ENCODE measurements around the gene JARID2. TPM values are rescaled to one million over a fixed set of nuclear protein-coding genes. Genes with fewer than 3 reads are reported as not detected.

JARID2 gene
- total and polyA plus RNA-seq, 2 of the 4 experiments (the other 2 are of a cell fraction): 9.6 to 12.9 TPM

DNA sequence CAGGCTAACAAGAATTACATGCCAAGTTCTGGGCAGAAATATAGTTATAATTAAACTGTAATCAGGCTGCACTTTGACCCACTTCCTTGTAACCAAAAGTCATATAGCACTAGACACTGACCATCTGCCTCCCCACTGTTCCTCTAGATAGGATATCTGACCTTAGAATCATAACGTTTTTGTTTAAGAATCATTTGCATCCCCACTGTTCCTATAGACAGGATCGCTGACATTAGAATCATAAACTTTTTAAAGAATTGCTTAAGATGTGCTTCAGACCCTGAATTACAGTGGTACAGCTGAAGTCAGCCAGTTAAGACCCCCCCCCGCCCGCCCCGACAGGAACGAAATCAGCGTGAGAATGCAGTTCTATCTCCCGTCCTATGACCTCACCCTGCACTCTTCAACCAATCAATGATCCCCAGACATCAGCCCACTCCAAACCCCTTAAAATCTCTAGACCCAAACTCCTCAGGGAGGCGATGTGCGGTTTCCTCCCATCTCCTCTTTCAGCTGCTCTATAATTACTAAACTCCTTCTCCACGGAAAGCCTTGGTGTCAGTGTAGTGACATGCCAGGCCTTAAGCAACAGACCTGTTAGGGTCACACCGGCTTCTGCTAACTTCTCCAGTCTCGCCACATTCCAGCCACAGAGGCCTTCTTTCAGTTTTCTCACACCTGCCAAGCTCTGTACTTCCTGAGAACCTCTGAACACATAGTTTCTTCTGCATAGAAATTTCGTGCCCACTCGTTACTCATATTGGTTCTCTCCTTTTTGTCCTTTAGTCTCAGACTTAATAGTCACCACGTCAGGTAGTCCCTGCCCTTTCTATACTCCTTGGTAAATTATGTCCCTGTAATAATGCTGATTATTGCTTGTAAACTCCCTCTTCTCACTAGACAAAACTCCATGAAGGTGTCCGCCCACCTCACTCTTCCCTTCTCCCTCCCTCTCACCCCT lies 323.4 kb downstream of the JARID2 start:
- H3K27ac ChIP-seq (ENCODE audit: insufficient read depth, low read length): no peak overlapping the region
- ATAC-seq (ENCODE audit: low read depth) (no peak), DNase-seq (no peak)
- CTCF ChIA-PET: no interaction called here
- H3K23ac ChIP-seq (ENCODE audit: low read depth, low read length): no peak overlapping the region
- H2AK5ac ChIP-seq (ENCODE audit: low read depth, low read length): no peak overlapping the region
- H2BK20ac ChIP-seq (ENCODE audit: low read depth, low read length): no peak overlapping the region
- H2AFZ ChIP-seq (replicated peaks; ENCODE audit: low read length, poor library complexity): no peak overlapping the region
- POLR2A ChIA-PET (ENCODE audit: unreplicated experiment): no interaction called here
- H3K79me1 ChIP-seq (ENCODE audit: low read depth in 1 of 2, low read length in 2 of 2): no peaks in the 10 kb centered on the region; a peak in 1 of 4 replicates
- H3K4ac ChIP-seq (ENCODE audit: low read depth, low read length): no peak overlapping the region
- 0 out of 2 replicates have a peak, but pooled peaks cover 1% of the 10 kb centered on the region for H3K36me3 ChIP-seq (ENCODE audit: control insufficient read depth, insufficient read depth, low read length)
- no TSS peak for BruUV-seq (replicated peaks)
- H2BK15ac ChIP-seq (ENCODE audit: low read depth, low read length): no peak overlapping the region
- H4K5ac ChIP-seq (ENCODE audit: low read depth, low read length): no peak overlapping the region
- no peaks in the 10 kb centered on the region; the same call in 1 of the 2 replicates for H3K4me1 ChIP-seq (ENCODE audit: control insufficient read depth, insufficient read depth, low read length)
- H3K27me3 ChIP-seq (ENCODE audit: control insufficient read depth, insufficient read depth, low read length): no peaks in the 10 kb centered on the region
- no peaks in the 10 kb centered on the region; the same call in 1 of the 2 replicates for H3K9me3 ChIP-seq (ENCODE audit: control insufficient read depth, insufficient read depth, low read length)
- H3K4me2 ChIP-seq (ENCODE audit: low read depth, low read length): no peak overlapping the region
- no peak overlapping the region for H2BK5ac ChIP-seq (ENCODE audit: low read depth, low read length, poor library complexity, severe bottlenecking)
- H3K9ac ChIP-seq (ENCODE audit: low read depth, low read length): no peak overlapping the region
- H2BK120ac ChIP-seq (ENCODE audit: low read depth, low read length): no peak overlapping the region
- H2AK9ac ChIP-seq (replicated peaks; ENCODE audit: low read depth, low read length, poor library complexity): no peak overlapping the region
- H3K18ac ChIP-seq (ENCODE audit: low read depth, low read length): no peak overlapping the region
- intact Hi-C loops (cut with micrococcal nuclease): no loop called here
- no peak for TF ChIP-seq CHD1 (IDR thresholded peaks at IDR 0.05; ENCODE audit: low read depth, low read length)
- no peak for TF ChIP-seq RAD21 (IDR thresholded peaks at IDR 0.05; ENCODE audit: low read length)
- no peak for TF ChIP-seq MAZ (IDR thresholded peaks at IDR 0.05; ENCODE audit: borderline replicate concordance, low read depth, low read length)
- no peak for TF ChIP-seq NFE2L2 (IDR thresholded peaks at IDR 0.05; ENCODE audit: low read depth, low read length)
- TF ChIP-seq FOS (IDR thresholded peaks at IDR 0.05; ENCODE audit: low read depth, low read length): no peak
- no peak for TF ChIP-seq POLR2A (IDR thresholded peaks at IDR 0.05; ENCODE audit: low read depth, low read length)
- TF ChIP-seq, protein P1, sequence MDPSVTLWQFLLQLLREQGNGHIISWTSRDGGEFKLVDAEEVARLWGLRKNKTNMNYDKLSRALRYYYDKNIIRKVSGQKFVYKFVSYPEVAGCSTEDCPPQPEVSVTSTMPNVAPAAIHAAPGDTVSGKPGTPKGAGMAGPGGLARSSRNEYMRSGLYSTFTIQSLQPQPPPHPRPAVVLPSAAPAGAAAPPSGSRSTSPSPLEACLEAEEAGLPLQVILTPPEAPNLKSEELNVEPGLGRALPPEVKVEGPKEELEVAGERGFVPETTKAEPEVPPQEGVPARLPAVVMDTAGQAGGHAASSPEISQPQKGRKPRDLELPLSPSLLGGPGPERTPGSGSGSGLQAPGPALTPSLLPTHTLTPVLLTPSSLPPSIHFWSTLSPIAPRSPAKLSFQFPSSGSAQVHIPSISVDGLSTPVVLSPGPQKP (IDR thresholded peaks at IDR 0.05; ENCODE audit: borderline replicate concordance, low read depth, low read length): no peak
- no peak for TF ChIP-seq SMC3 (IDR thresholded peaks at IDR 0.05; ENCODE audit: low read depth, low read length)
- no peak for TF ChIP-seq CEBPB (IDR thresholded peaks at IDR 0.05; ENCODE audit: low read depth, low read length)
- H3K9me1 ChIP-seq (ENCODE audit: insufficient read depth, low read length): no peaks in the 10 kb centered on the region
- H3K14ac ChIP-seq (replicated peaks; ENCODE audit: low read depth, low read length): no peak overlapping the region
- 56% methylated on average over 3 of the region's 17 CpGs; no CpG with 5 or more reads in 1 of the 2 experiments for WGBS, 2 experiments (ENCODE audit: extremely low coverage in 2 of 2, insufficient read length in 1 of 2)
- no peaks in the 10 kb centered on the region for H4K20me1 ChIP-seq (ENCODE audit: insufficient read depth, low read length)
- in situ Hi-C loops (cut with MboI; ENCODE audit: low sequenced_read_pairs): no loop called here
- no peak overlapping the region for H3K56ac ChIP-seq (ENCODE audit: extremely low read depth, insufficient read depth, low read length)
- no peak overlapping the region for H4K91ac ChIP-seq (ENCODE audit: insufficient read depth, low read depth, low read length)
- H3K4me3 ChIP-seq (ENCODE audit: insufficient read depth, low read depth, low read length): no peak overlapping the region
- dilution Hi-C loops (cut with HindIII; ENCODE audit: low sequenced_read_pairs, unreplicated experiment): no loop called here
- no peak overlapping the region for H4K8ac ChIP-seq (ENCODE audit: low read depth in 2 of 2, low read length in 2 of 2)
